Renal cortical epithelial cell (primary cell): ENCODE measurements around the gene TTC28. TPM values are rescaled to one million over a fixed set of nuclear protein-coding genes. Genes with fewer than 3 reads are reported as not detected.
"Not testable (repeated sequence)": the region's sequence is repeated elsewhere in the genome, so short reads cannot be mapped to it uniquely, and the experiment has no call there.

Experiments
- DNase-seq: peaks from one replicate; pipeline ENCODE4 v3.0.0-alpha.2; 2011; ENCODE audit warnings: low read depth
- total RNA-seq: library from RNA; depleted of rRNA; stranded (reverse); fragments of >200 nt; gene quantifications from 2 replicates; pipeline ENCODE4 v1.2.3, GENCODE V29; 2014

Gene TTC28
- total RNA-seq, 1 donor from 2014 or later: 28.3 TPM

- DNase-seq: no peak
These were observed 272.0 kb downstream of the TTC28 start for GRCh38 chr22:28407645-28408044.

GRCh38 chr22:28406246-28406645 is 273.4 kb downstream of the TTC28 start:
- no peak for DNase-seq

GRCh38 chr22:28405588-28405987 is 274.1 kb downstream of the TTC28 start:
- DNase-seq: no peak

DNA sequence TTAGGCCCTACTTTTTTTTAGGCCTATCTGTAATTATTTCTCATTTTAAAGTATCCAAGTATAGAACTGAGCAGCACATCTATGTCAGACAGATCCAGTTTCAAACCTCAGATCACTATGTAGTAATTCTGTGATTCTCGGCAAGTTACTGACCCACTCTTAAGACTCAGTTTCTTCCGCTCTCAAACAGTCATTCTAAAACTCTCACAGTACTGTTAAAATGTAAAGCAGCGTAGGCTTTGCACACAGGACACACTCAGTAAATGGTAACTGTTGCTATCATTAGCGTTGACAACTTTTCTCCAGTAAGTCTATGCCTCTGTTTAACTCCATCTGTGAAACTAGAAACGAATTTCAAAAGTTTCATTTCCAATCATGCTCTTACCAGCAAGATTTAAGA is 277.1 kb downstream of the TTC28 start:
- no peak for DNase-seq

- no peak for DNase-seq
These were observed 277.6 kb downstream of the TTC28 start for GRCh38 chr22:28402060-28402459.

DNA sequence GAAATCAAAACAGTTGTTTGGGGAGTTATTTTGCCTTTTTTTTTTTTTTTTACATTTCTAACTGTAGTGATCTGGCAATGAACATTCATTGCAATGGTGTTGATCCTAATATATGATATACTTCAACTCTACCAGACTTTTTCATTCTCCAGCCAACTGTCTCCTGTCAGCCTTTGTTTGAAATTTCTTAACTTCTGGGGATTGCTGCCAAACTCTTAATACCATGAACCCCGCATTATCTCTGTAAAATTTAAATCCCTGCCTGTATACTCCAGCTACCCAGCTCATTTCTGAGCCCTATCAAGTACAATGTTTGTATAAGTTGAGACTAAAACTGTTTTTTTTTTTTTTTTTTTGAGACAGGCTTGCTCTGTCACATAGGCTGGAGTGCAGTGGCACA is 280.7 kb downstream of the TTC28 start:
- no peak for DNase-seq

DNA sequence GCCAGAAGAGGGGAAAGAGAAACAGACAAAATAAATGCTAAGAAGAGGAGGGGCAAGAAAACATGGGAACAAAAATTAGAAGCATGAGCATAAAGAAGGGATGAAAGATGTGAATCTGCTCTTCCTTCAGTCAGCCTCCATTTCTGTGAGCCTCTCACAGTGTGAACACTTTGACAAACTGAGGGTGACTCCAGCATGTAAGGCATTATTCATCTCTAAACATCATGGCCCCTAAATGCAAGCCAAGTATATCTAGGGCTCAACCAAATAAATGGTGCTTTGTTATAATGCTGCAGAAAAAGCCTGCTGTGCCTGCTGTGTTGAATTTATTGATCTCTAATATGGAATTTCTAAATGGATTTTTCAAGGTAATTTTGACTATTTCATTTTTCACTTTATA is 281.3 kb downstream of the TTC28 start:
- DNase-seq: no peak

DNA sequence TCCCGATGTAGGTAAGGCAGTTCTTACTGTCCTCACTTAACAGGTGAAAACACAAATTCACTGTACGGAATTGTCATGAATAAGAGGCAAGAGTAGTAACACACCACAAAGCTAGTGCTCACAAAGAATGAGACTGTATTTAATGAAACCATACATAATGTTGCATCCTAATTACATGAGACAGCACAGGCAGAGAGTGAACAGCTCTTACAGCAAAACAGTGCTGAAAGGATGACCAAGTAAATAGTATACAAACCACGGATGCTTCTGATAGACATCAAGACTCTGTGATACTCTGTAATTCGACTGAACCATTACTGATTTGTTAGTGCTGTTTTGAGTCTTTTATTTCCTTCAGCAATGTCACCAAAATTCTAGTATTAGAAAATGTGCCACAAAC is 282.3 kb downstream of the TTC28 start:
- DNase-seq: no peak

DNA sequence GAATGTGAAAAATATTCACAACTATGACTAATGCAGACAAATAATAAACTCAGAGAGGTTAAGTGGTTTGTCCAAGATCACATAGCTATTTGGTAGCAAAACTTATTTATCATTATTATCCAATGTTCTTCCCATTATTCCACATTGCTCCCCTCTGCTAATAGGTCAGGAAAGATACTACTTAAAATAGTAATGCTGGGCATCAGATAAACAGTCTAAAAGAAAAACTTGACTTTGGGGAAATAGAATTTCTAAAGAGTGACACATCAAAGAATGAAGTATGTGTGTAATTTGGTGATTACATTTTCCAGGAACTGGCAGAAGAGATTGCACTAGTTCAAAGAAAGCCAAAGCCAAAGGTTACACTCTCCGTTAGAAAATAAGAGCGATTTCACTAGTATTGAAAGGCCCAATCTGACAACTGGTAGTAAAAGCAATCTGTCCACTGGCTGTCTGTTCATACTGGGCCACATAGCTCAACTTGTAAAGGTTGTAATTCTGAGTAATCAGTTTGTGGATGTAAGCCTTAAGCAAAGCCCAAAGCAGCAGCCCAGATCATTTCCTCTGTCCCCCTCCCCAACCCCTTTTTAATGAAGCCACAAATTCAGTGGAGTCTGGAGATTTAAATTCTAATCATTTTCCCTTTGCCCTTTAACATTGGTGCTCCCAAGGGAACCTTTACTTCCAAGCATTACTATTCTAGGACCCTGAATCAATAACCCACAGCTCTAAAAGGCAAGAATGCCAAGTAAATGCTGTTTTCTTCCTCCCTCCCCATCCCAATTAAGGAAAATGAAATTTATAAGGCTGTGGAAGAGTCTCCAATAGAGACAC is 283.5 kb downstream of the TTC28 start:
- DNase-seq: peak; percentile 60

GRCh38 chr22:28395520-28395919 is 284.1 kb downstream of the TTC28 start:
- DNase-seq: no peak

DNA sequence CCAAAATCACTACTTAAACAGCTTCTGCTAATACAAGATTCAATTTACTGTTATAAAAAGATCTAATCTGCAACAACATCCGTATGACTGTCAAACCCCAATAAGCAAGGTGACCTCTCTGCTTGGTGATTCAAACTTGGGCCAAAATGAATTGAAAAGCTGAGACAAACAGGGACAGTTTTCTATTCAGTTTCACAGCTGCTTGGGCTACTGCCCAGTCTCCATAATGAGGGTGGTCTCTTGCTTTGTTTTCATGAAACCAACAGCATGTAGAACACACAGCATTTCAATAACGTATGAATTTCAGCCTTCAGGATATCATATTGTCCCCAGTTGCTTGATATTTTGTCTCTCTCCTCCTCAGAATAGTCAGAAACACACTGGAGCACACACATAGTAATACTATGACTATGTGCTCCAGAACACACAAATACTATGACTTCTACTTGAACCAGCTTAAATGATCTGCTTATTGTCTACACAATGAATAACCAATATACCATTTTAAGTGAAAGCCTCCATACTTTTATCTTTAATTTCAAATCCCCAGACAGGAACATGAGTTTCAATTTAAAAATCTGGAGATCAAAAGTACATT is 285.0 kb downstream of the TTC28 start:
- no peak for DNase-seq

- DNase-seq: no peak
These were observed 298.0 kb downstream of the TTC28 start for GRCh38 chr22:28381429-28382167.

- DNase-seq: no peak
These were observed 299.7 kb downstream of the TTC28 start for GRCh38 chr22:28379951-28380350.

- peak; percentile 43 for DNase-seq
These were observed 300.4 kb downstream of the TTC28 start for GRCh38 chr22:28379075-28379779.

DNA sequence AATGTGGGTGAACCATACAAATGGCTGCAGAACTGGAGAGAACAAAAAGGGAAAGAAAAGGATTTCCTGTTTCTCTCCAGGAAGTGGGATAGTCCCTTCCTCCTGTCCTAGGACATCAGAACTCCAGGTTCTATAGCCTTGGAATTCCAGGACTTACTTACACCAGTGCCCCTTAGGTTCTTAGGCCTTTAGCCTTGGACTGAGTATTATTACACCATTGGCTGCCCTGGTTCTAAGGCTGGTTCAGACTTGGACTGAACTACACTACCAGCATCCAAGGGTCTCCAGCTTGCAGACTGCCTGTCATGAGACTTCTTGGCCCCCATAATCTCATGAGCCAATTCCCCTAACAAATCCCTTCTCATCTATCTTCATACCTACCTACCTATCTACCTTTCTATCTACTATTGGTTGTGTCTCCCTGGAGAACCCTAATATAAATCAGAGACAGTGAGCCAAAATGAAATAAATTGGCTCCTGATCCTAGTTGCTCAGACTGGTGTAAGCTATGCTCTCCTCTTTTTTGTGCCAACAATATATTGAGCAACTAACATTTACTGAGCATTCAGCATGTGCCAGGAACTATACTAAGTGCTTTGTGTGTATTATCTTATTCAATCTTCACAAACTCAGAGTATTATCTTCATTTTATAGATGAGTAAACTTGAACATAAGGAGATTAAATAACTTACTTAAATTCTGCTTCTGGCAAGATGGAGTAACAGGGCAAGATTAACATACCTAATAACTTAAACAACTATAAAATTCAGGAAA is 303.7 kb downstream of the TTC28 start:
- DNase-seq: no peak

GRCh38 chr22:28373831-28374230 is 305.8 kb downstream of the TTC28 start:
- peak; percentile 25 for DNase-seq

- no peak for DNase-seq
These were observed 309.8 kb downstream of the TTC28 start for GRCh38 chr22:28369854-28370253.

DNA sequence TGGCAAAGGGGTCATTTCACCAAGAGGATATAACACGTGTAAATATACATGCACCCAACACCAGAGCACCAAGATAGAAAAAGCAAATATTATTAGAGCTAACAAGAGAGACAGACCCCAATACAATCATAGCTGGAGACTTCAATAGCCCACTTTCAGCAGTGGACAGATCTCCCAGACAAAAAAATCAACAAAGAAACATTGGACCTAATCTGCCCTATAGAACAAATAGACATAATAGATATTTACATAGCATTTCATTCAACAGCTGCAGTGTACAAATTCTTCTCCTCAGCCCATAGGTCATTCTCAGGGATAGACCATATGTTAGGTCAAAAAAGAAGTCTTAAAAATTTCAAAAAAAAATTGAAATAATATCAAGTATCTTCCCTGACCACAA is 312.8 kb downstream of the TTC28 start:
- no peak for DNase-seq

- no peak for DNase-seq
These were observed 314.3 kb downstream of the TTC28 start for GRCh38 chr22:28365371-28365770.

GRCh38 chr22:28364105-28364504 is 315.5 kb downstream of the TTC28 start:
- DNase-seq: not testable (repeated sequence)

DNA sequence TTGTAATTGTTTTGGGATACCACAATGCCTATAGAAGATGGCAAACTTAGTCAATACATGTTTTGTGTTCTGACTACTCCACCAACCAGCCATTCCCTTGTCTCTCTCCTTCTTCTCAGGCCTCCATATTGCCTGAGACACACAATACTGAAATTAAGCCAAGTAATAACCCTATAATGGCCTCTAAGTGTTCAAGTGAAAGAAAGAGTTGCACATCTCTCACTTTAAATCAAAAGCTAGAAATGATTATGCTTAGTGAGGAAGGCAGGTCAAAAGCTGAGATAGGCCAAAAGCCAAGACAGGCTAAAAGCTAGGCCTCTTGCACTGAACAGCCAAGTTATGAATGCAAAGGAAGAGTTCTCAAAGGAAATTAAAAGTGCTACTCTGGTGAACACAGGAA is 318.7 kb downstream of the TTC28 start:
- no peak for DNase-seq
